IMR-90 (cell line): ENCODE data around the gene CAMSAP3. TPM values are rescaled to one million over a fixed set of nuclear protein-coding genes. Genes with fewer than 3 reads are reported as not detected.

Source experiments
- ATAC-seq: fragments of 200-7000 bp; cut with Tn5 transposase; 2 replicates; pipeline ENCODE4 v1.9.1; 2020; ENCODE audit warnings: low read depth, mild to moderate bottlenecking, moderate library complexity
- BruUV-seq: library from RNA; stranded (reverse); fragments of 400-500 nt; replicated peaks from 2 replicates; lab custom pipeline; 2021; lab: Mats Ljungman, UMichigan
- CTCF ChIA-PET: fragments of 300-600 bp; formaldehyde crosslinking; extraction: SDS; loops from one replicate; lab custom pipeline; 2021; ENCODE audit warnings: antibody characterized with exemption; lab: Yijun Ruan, JAX
- POLR2A ChIA-PET: fragments of 300-600 bp; sonication (Branson Sonifier 250); formaldehyde crosslinking; loops from one replicate; lab custom pipeline; 2022; ENCODE audit warnings: antibody characterized with exemption; ENCODE audit not compliant: unreplicated experiment; lab: Charles Lee
- DNase-seq: peaks from one replicate; pipeline ENCODE4 v3.0.0; 2013
- H2AFZ ChIP-seq: replicated peaks from 2 replicates; pipeline ENCODE3; 2013; ENCODE audit warnings: low read length, mild to moderate bottlenecking; ENCODE audit not compliant: poor library complexity
- H2AK5ac ChIP-seq: 2 replicates; pipeline ENCODE4 v1.6.1; 2013; ENCODE audit warnings: low read depth, low read length, inconsistent platforms
- H2AK9ac ChIP-seq: replicated peaks from 2 replicates; pipeline ENCODE3; 2013; ENCODE audit warnings: mild to moderate bottlenecking, low read depth, low read length, moderate library complexity; ENCODE audit not compliant: poor library complexity
- H2BK120ac ChIP-seq: 2 replicates; pipeline ENCODE4 v1.6.1; 2013; ENCODE audit warnings: low read depth, low read length, inconsistent platforms
- H2BK15ac ChIP-seq: 3 replicates; pipeline ENCODE4 v1.6.1; 2013; ENCODE audit warnings: low read depth, low read length, inconsistent platforms
- H2BK20ac ChIP-seq: 2 replicates; pipeline ENCODE4 v1.6.1; 2013; ENCODE audit warnings: low read depth, mild to moderate bottlenecking, inconsistent platforms, low read length, moderate library complexity
- H2BK5ac ChIP-seq: 2 replicates; pipeline ENCODE4 v1.6.1; 2013; ENCODE audit warnings: mild to moderate bottlenecking, low read depth, low read length, inconsistent platforms; ENCODE audit not compliant: poor library complexity, severe bottlenecking
- H3K14ac ChIP-seq: replicated peaks from 2 replicates; pipeline ENCODE4 v1.6.1; 2013; ENCODE audit warnings: low read depth, low read length, inconsistent platforms
- H3K18ac ChIP-seq: 2 replicates; pipeline ENCODE4 v1.6.1; 2013; ENCODE audit warnings: low read depth, low read length, control low read depth
- H3K23ac ChIP-seq: 2 replicates; pipeline ENCODE4 v1.6.1; 2013; ENCODE audit warnings: low read depth, low read length, inconsistent platforms
- H3K27ac ChIP-seq: 2 replicates; pipeline ENCODE4 v1.5.1; 2013; ENCODE audit warnings: mild to moderate bottlenecking, control low read depth, low read length; ENCODE audit not compliant: insufficient read depth
- H3K27me3 ChIP-seq: 2 replicates; pipeline ENCODE4 v1.6.1; 2013; ENCODE audit warnings: low read length; ENCODE audit not compliant: control insufficient read depth, insufficient read depth
- H3K36me3 ChIP-seq: 2 replicates; pipeline ENCODE4 v1.6.1; 2013; ENCODE audit warnings: low read length, mixed read lengths; ENCODE audit not compliant: control insufficient read depth, insufficient read depth
- H3K4ac ChIP-seq: 2 replicates; pipeline ENCODE4 v1.6.1; 2013; ENCODE audit warnings: low read depth, low read length, inconsistent platforms
- H3K4me1 ChIP-seq: 2 replicates; pipeline ENCODE4 v1.6.1; 2013; ENCODE audit warnings: low read length, mixed read lengths; ENCODE audit not compliant: control insufficient read depth, insufficient read depth
- H3K4me2 ChIP-seq: 2 replicates; pipeline ENCODE4 v1.6.1; 2013; ENCODE audit warnings: low read depth, mild to moderate bottlenecking, control low read depth, low read length, moderate library complexity
- H3K4me3 ChIP-seq: 2 replicates; pipeline ENCODE4 v1.5.1; 2013; ENCODE audit warnings: low read depth, mild to moderate bottlenecking, control low read depth, low read length, moderate library complexity; ENCODE audit not compliant: insufficient read depth
- H3K56ac ChIP-seq: 2 replicates; pipeline ENCODE4 v1.6.1; 2013; ENCODE audit warnings: low read length, inconsistent platforms; ENCODE audit not compliant: insufficient read depth; ENCODE audit errors: extremely low read depth
- H3K79me1 ChIP-seq, 2 experiments: 2 replicates each; pipeline ENCODE4 v1.6.1; 2013; ENCODE audit warnings: low read length in 2 of 2, inconsistent platforms in 1 of 2, low read depth in 1 of 2
- H3K9ac ChIP-seq: 2 replicates; pipeline ENCODE4 v1.6.1; 2013; ENCODE audit warnings: low read depth, low read length, control low read depth
- H3K9me1 ChIP-seq: 2 replicates; pipeline ENCODE4 v1.6.1; 2013; ENCODE audit warnings: low read length, inconsistent platforms; ENCODE audit not compliant: insufficient read depth
- H3K9me3 ChIP-seq: 2 replicates; pipeline ENCODE4 v1.6.1; 2013; ENCODE audit warnings: low read length; ENCODE audit not compliant: control insufficient read depth, insufficient read depth
- H4K20me1 ChIP-seq: 2 replicates; pipeline ENCODE4 v1.6.1; 2013; ENCODE audit warnings: low read length, inconsistent platforms; ENCODE audit not compliant: insufficient read depth
- H4K5ac ChIP-seq: 2 replicates; pipeline ENCODE4 v1.6.1; 2013; ENCODE audit warnings: mild to moderate bottlenecking, low read depth, low read length, control low read depth
- H4K8ac ChIP-seq, 2 experiments: 2 replicates each; pipeline ENCODE4 v1.6.1; 2013; ENCODE audit warnings: low read depth in 2 of 2, low read length in 2 of 2, control low read depth in 1 of 2, inconsistent platforms in 1 of 2
- H4K91ac ChIP-seq: 2 replicates; pipeline ENCODE4 v1.6.1; 2013; ENCODE audit warnings: low read depth, low read length, inconsistent platforms; ENCODE audit not compliant: insufficient read depth
- BHLHE40 ChIP-seq: fragments of 150-350 bp; IDR thresholded peaks from 2 replicates; pipeline ENCODE4 v1.6.1; 2016; ENCODE audit warnings: mild to moderate bottlenecking, low read depth, low read length
- CEBPB ChIP-seq: IDR thresholded peaks from 2 replicates; pipeline ENCODE4 v1.6.1; 2012; ENCODE audit warnings: low read depth, low read length, improper control_type of control experiment
- CHD1 ChIP-seq: IDR thresholded peaks from 2 replicates; pipeline ENCODE4 v1.6.1; 2012; ENCODE audit warnings: low read depth, low read length, improper control_type of control experiment
- MAZ ChIP-seq: IDR thresholded peaks from 2 replicates; pipeline ENCODE4 v1.6.1; 2012; ENCODE audit warnings: low read depth, mild to moderate bottlenecking, low read length, improper control_type of control experiment, moderate library complexity, borderline replicate concordance
- POLR2A ChIP-seq: IDR thresholded peaks from 2 replicates; pipeline ENCODE4 v1.6.1; 2012; ENCODE audit warnings: mild to moderate bottlenecking, low read depth, low read length
- RAD21 ChIP-seq: IDR thresholded peaks from 2 replicates; pipeline ENCODE4 v1.6.1; 2012; ENCODE audit warnings: low read length, improper control_type of control experiment
- SMC3 ChIP-seq: fragments of 150-350 bp; IDR thresholded peaks from 2 replicates; pipeline ENCODE4 v1.6.1; 2016; ENCODE audit warnings: low read depth, mild to moderate bottlenecking, antibody characterized with exemption, low read length, moderate library complexity
- WGBS, 2 experiments: methylation state at CpG; one replicate each; pipeline versions ENCODE4 v1.1.5 to v1.1.7; 2013; ENCODE audit warnings: missing lambda C conversion rate in 2 of 2; ENCODE audit not compliant: insufficient read length in 1 of 2; ENCODE audit errors: extremely low coverage in 2 of 2; 5-methylcytosine and 5-hydroxymethylcytosine counted together
- dilution Hi-C: fragments of 300-500 bp; cut with HindIII; formaldehyde crosslinking; loops from one replicate; pipeline ENCODE4 v1.14.3; 2018; ENCODE audit warnings: low sequenced_read_pairs; ENCODE audit not compliant: unreplicated experiment
- in situ Hi-C: fragments of 300-500 bp; cut with MboI; formaldehyde crosslinking; loops from 3 replicates; pipeline ENCODE4 v1.14.3; 2019; ENCODE audit warnings: low sequenced_read_pairs, inconsistent platforms, mixed read lengths
- intact Hi-C: fragments of 100-400 bp; cut with micrococcal nuclease; formaldehyde crosslinking; loops from 2 replicates; pipeline ENCODE4 v1.10.0; 2022
- polyA plus RNA-seq, 3 experiments: library from polyadenylated mRNA; depleted of rRNA; stranded (reverse); fragments of >200 nt; gene quantifications; 2 replicates each; pipeline ENCODE4 v1.2.3, GENCODE V29; 2012; ENCODE audit warnings: low replicate concordance in 1 of 3
- total RNA-seq: library from RNA; depleted of rRNA; stranded (reverse); fragments of >200 nt; gene quantifications from 2 replicates; pipeline ENCODE4 v1.2.3, GENCODE V29; 2012
- TF ChIP-seq, protein P1 (sequence below): conservative IDR thresholded peaks from 2 replicates; pipeline ENCODE4 v1.5.1; 2012; ENCODE audit warnings: mild to moderate bottlenecking, low read depth, low read length, improper control_type of control experiment
- TF ChIP-seq, protein P2 (sequence below): fragments of 150-350 bp; IDR thresholded peaks from 2 replicates; pipeline ENCODE4 v1.6.1; 2016; ENCODE audit warnings: low read depth, mild to moderate bottlenecking, low read length, moderate library complexity, borderline replicate concordance
- TF ChIP-seq, protein P3 (sequence below): fragments of 150-350 bp; IDR thresholded peaks from 2 replicates; pipeline ENCODE4 v1.6.1; 2017; ENCODE audit warnings: mild to moderate bottlenecking, antibody characterized with exemption, low read length, low read depth

Gene CAMSAP3
- total and polyA plus RNA-seq, 2 of the 4 experiments (the other 2 are of a cell fraction): not detected

DNA sequence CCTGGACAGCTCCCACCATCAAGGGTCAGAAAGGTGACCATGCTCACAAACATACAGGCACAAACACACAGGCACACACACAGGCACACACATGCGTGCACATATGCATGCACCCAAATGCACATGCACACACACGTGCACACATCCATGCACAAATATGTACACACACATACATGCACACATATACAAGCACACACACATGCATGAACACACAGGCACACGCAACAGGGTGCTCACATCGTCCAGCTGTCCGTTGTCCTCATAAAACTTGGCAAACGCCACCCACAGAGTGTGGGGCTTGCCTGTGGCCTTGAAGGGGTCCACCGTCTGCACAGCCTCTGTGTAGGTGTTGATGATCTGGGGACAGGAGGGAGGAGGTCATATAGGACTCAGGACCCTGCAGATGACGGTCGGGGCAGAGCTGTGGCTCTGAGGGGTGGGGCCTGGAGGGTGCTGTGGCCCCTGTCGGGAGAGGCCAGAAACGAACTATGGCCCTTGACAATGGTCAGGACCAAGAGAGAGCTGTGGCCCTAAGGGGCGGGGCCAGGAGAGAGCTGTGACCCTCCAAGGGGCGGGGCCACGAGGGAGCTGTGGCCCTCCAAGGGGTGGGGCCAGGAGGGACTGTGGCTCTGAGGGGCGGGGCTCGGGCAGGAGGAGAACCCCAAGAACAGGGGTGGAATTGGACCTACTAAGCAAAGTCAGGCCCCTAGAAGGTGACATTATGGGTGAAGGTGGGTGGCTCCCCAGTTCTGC is 27.4 kb downstream of the CAMSAP3 start (continued):
- no peak for TF ChIP-seq SMC3

DNA sequence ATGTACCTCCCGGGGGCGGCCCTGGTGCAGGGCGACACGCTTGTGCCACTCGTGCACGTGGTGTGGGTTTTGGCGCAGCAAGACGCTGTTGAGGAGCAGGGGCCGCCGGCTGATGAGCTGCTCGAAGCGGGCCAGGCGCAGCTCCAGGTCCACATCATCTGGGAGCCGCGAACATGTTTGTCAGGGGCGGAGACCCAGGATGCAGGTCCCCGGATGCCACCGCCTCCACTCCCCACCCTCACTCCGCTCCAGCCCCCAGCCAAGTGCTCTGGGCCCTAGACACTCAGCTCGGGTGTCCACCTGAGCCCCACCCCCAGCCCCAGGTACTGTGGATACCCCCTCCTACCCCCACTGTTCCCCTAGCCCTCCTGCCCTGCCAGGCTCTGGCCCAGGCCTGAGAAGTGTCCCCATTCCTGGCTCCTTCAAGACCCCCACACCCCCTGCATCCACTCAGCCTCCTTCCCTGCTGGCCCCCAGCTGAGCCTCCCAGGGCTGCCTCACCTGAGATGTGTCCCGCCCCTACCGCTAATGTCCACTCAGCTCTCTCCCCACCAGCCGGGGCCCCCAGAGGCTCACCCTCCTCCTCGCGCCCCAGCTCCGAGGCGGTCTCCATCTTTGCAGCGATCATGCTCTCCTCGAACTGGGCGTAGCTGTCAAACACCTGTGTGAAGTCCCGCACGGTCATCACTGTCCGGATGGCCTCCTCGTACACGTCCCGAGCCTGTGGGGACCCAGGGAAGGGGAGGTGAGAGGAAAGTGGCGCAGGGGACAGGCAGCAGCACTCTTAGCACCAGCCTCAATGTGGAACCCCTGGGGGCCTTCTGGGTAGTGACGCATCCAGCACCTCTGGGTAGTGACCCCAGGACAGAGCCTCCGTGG is 28.3 kb downstream of the CAMSAP3 start:
- POLR2A ChIA-PET: no interaction called here
- TF ChIP-seq SMC3 (no peak), CEBPB (no peak), CHD1 (no peak), POLR2A (no peak), RAD21 (no peak), BHLHE40 (no peak), MAZ (no peak)
- TF ChIP-seq, protein P1, sequence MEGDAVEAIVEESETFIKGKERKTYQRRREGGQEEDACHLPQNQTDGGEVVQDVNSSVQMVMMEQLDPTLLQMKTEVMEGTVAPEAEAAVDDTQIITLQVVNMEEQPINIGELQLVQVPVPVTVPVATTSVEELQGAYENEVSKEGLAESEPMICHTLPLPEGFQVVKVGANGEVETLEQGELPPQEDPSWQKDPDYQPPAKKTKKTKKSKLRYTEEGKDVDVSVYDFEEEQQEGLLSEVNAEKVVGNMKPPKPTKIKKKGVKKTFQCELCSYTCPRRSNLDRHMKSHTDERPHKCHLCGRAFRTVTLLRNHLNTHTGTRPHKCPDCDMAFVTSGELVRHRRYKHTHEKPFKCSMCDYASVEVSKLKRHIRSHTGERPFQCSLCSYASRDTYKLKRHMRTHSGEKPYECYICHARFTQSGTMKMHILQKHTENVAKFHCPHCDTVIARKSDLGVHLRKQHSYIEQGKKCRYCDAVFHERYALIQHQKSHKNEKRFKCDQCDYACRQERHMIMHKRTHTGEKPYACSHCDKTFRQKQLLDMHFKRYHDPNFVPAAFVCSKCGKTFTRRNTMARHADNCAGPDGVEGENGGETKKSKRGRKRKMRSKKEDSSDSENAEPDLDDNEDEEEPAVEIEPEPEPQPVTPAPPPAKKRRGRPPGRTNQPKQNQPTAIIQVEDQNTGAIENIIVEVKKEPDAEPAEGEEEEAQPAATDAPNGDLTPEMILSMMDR: no peak
- TF ChIP-seq, protein P2, sequence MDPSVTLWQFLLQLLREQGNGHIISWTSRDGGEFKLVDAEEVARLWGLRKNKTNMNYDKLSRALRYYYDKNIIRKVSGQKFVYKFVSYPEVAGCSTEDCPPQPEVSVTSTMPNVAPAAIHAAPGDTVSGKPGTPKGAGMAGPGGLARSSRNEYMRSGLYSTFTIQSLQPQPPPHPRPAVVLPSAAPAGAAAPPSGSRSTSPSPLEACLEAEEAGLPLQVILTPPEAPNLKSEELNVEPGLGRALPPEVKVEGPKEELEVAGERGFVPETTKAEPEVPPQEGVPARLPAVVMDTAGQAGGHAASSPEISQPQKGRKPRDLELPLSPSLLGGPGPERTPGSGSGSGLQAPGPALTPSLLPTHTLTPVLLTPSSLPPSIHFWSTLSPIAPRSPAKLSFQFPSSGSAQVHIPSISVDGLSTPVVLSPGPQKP: no peak
- TF ChIP-seq, protein P3, sequence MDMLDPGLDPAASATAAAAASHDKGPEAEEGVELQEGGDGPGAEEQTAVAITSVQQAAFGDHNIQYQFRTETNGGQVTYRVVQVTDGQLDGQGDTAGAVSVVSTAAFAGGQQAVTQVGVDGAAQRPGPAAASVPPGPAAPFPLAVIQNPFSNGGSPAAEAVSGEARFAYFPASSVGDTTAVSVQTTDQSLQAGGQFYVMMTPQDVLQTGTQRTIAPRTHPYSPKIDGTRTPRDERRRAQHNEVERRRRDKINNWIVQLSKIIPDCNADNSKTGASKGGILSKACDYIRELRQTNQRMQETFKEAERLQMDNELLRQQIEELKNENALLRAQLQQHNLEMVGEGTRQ: no peak

More for the DNA sequence above, 28.3 kb downstream of the CAMSAP3 start:
- Histone ChIP-seq H3K36me3 (peaks cover 49% of the 10 kb centered on the region), H3K4me2 (no peak overlapping the region), H3K4ac (no peak overlapping the region), H3K27me3 (no peaks in the 10 kb centered on the region), H3K79me1 (peaks cover 3 to 38% of the 10 kb centered on the region in 2 experiments; a peak in 3 of 4 replicates), H2BK5ac (no peak overlapping the region), H3K23ac (no peak overlapping the region), H4K20me1 (peaks cover 5% of the 10 kb centered on the region; the same call in 1 of the 2 replicates), H3K56ac (no peak overlapping the region), H4K91ac (no peak overlapping the region), H2AK9ac (peak overlapping the region; percentile 16), H2AK5ac (no peak overlapping the region), H2BK20ac (no peak overlapping the region), H3K9ac (no peak overlapping the region), H2AFZ (no peak overlapping the region), H3K27ac (no peak overlapping the region), H3K9me1 (0 out of 2 replicates have a peak, but pooled peaks cover 4% of the 10 kb centered on the region), H2BK120ac (no peak overlapping the region), H3K4me3 (no peak overlapping the region), H2BK15ac (no peak overlapping the region), H4K5ac (no peak overlapping the region), H3K18ac (no peak overlapping the region), H3K9me3 (no peaks in the 10 kb centered on the region), H3K4me1 (peaks cover 6% of the 10 kb centered on the region; the same call in 1 of the 2 replicates), H4K8ac (no peak overlapping the region), H3K14ac (no peak overlapping the region)
- CTCF ChIA-PET: no interaction called here
- in situ Hi-C loops (no loop called here), intact Hi-C loops (no loop called here), dilution Hi-C loops (no loop called here)
- ATAC-seq (no peak), DNase-seq (no peak)
- 89% methylated on average over 10 of the region's 39 CpGs; no CpG with 5 or more reads in 1 of the 2 experiments for WGBS, 2 experiments
- BruUV-seq: no TSS peak
